GM23248 (cell line): ENCODE results near the gene TNFRSF19.

ENCODE experiments used
- EZH2 ChIP-seq: fragments of 200-600 bp; sonication (generic); IDR thresholded peaks from 2 replicates; pipeline ENCODE4 v1.6.1; 2018; ENCODE audit warnings: antibody characterized with exemption, mild to moderate bottlenecking; ENCODE audit not compliant: insufficient read depth, poor library complexity, severe bottlenecking
- EZH2phosphoT487 ChIP-seq: fragments of 200-600 bp; sonication (generic); IDR thresholded peaks from 2 replicates; pipeline ENCODE4 v1.6.1; 2018; ENCODE audit warnings: antibody characterized with exemption, moderate library complexity, mild to moderate bottlenecking, low read depth; ENCODE audit not compliant: insufficient read depth

GRCh38 chr13:23583491-23583890 lies 13.3 kb downstream of the TNFRSF19 start:
- TF ChIP-seq EZH2 (no peak), EZH2phosphoT487 (no peak)
